PC-3 (cell line): Measurements from ENCODE around the gene OLR1. TPM values are rescaled to one million over a fixed set of nuclear protein-coding genes. Genes with fewer than 3 reads are reported as not detected.
A peak's percentile ranks its signal among the peaks of the same experiment; 100 is the strongest.

Experiments
- ATAC-seq: fragments of 200-7000 bp; cut with Tn5 transposase; 2 replicates; pipeline ENCODE4 v1.9.1; 2020; ENCODE audit warnings: mild to moderate bottlenecking, moderate library complexity
- BruUV-seq: library from RNA; stranded (reverse); fragments of 400-500 nt; replicated peaks from 2 replicates; lab custom pipeline; 2021; lab: Mats Ljungman, UMichigan
- CTCF ChIA-PET: fragments of 300-600 bp; sonication (Branson Sonifier 250); formaldehyde crosslinking; loops from one replicate; lab custom pipeline; 2022; ENCODE audit warnings: antibody characterized with exemption; lab: Charles Lee
- POLR2A ChIA-PET: fragments of 300-600 bp; sonication (Branson Sonifier 250); formaldehyde crosslinking; loops from one replicate; lab custom pipeline; 2022; ENCODE audit warnings: antibody characterized with exemption; ENCODE audit not compliant: unreplicated experiment; lab: Charles Lee
- DNase-seq: peaks from one replicate; pipeline ENCODE4 v3.0.0-alpha.2; 2015
- H2AFZ ChIP-seq: fragments of 300-600 bp; sonication (generic); 2 replicates; pipeline ENCODE4 v1.6.0; 2016; ENCODE audit warnings: antibody characterized with exemption, low read length
- H3F3A ChIP-seq: fragments of 300-600 bp; sonication (generic); one replicate; pipeline ENCODE4 v1.6.0; 2017; ENCODE audit warnings: antibody characterized with exemption, low read length, control low read depth, mild to moderate bottlenecking; ENCODE audit not compliant: unreplicated experiment
- H3K27ac ChIP-seq: fragments of 300-600 bp; sonication (generic); 2 replicates; pipeline ENCODE4 v1.5.1; 2016; ENCODE audit warnings: mild to moderate bottlenecking, low read length
- H3K27me3 ChIP-seq: fragments of 300-600 bp; sonication (generic); 2 replicates; pipeline ENCODE4 v1.6.1; 2016; ENCODE audit warnings: low read length, mixed read lengths
- H3K36me3 ChIP-seq: fragments of 300-600 bp; sonication (generic); 2 replicates; pipeline ENCODE4 v1.6.1; 2016; ENCODE audit warnings: low read depth, mixed run types, low read length, mixed read lengths
- H3K4me1 ChIP-seq: fragments of 300-600 bp; sonication (generic); 2 replicates; pipeline ENCODE4 v1.5.1; 2016; ENCODE audit warnings: low read length; ENCODE audit not compliant: insufficient read depth
- H3K4me2 ChIP-seq: fragments of 300-600 bp; sonication (generic); 2 replicates; pipeline ENCODE4 v1.6.0; 2016; ENCODE audit warnings: low read length
- H3K4me3 ChIP-seq: fragments of 300-600 bp; sonication (generic); 2 replicates; pipeline ENCODE4 v1.5.1; 2016; ENCODE audit warnings: mild to moderate bottlenecking, low read length, mixed read lengths
- H3K79me2 ChIP-seq: fragments of 300-600 bp; sonication (generic); 2 replicates; pipeline ENCODE4 v1.6.1; 2017; ENCODE audit warnings: low read length, mixed read lengths
- H3K9ac ChIP-seq: fragments of 300-600 bp; sonication (generic); 2 replicates; pipeline ENCODE4 v1.6.0; 2016; ENCODE audit warnings: mild to moderate bottlenecking, low read length
- H3K9me2 ChIP-seq: fragments of 300-600 bp; sonication (generic); replicated peaks from 2 replicates; pipeline ENCODE4 v1.6.1; 2016; ENCODE audit warnings: mixed run types, low read length, mixed read lengths
- H3K9me3 ChIP-seq: fragments of 300-600 bp; sonication (generic); 2 replicates; pipeline ENCODE4 v1.6.1; 2016; ENCODE audit warnings: low read length, mixed read lengths
- H4K20me1 ChIP-seq: fragments of 300-600 bp; sonication (generic); 2 replicates; pipeline ENCODE4 v1.6.1; 2016; ENCODE audit warnings: low read length, mixed read lengths
- EZH2 ChIP-seq: fragments of 300-600 bp; sonication (generic); IDR thresholded peaks from one replicate; pipeline ENCODE4 v1.6.1; 2017; ENCODE audit warnings: antibody characterized with exemption, mild to moderate bottlenecking, low read length; ENCODE audit not compliant: unreplicated experiment
- EZH2phosphoT487 ChIP-seq: fragments of 300-600 bp; sonication (generic); IDR thresholded peaks from 2 replicates; pipeline ENCODE4 v1.6.1; 2018; ENCODE audit warnings: mild to moderate bottlenecking, antibody characterized with exemption, low read length, borderline replicate concordance
- intact Hi-C: fragments of 100-400 bp; cut with micrococcal nuclease; formaldehyde crosslinking; loops from 2 replicates; pipeline ENCODE4 v1.9.0; 2023
- total RNA-seq: library from RNA; depleted of rRNA; stranded (reverse); fragments of >200 nt; gene quantifications from 2 replicates; pipeline ENCODE4 v1.2.3, GENCODE V29; 2014
- TF ChIP-seq, protein P1 (sequence below): fragments of 300-600 bp; sonication (generic); conservative IDR thresholded peaks from 2 replicates; pipeline ENCODE4 v1.5.1; 2017; ENCODE audit warnings: antibody characterized with exemption, low read depth, mild to moderate bottlenecking, low read length

Gene OLR1
- total RNA-seq, 1 experiment from 2014 or later = 0.80 TPM

DNA sequence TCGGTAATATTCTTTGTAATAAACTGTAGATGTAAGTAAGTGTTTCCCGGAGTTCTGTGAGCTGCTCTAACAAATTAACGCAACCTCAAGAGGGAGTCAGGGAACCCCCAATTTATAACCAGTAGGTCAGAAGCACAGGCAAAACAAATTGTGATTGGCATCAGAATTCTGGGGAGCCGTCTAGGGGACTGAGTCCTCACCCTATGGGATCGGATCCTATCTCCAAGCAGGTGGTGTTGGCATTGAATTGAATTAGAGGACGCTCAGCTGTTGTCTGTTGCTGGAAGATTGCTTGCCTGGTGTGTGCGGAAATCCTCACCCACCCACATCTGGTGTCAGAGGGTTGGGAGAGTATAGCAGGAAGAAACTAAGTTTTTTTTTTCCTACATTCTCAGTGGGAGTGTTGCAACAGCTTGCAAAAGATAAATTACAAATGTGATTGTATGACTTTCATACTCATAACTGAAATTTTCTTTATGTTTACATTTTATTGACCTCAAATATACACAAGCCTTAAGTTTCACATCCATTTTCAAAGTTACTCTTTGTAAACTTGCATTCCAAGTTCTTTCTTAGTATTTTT is 12.4 kb upstream of the OLR1 start:
- no TSS peak for BruUV-seq
- POLR2A ChIA-PET = no interaction called here
- Histone ChIP-seq H3K4me1 (peaks cover 24% of the 10 kb centered on the region), H3K9me3 (no peaks in the 10 kb centered on the region), H3K4me3 (no peak overlapping the region), H4K20me1 (no peaks in the 10 kb centered on the region), H3K4me2 (no peak overlapping the region), H3K27ac (no peak overlapping the region), H3K27me3 (no peaks in the 10 kb centered on the region), H3K79me2 (no peaks in the 10 kb centered on the region), H3K9ac (no peak overlapping the region), H3K36me3 (no peaks in the 10 kb centered on the region), H3K9me2 (no peaks in the 10 kb centered on the region), H3F3A (peaks cover 4% of the 10 kb centered on the region), H2AFZ (no peak overlapping the region)
- no peak for DNase-seq
- no peak for ATAC-seq
- TF ChIP-seq, protein P1, sequence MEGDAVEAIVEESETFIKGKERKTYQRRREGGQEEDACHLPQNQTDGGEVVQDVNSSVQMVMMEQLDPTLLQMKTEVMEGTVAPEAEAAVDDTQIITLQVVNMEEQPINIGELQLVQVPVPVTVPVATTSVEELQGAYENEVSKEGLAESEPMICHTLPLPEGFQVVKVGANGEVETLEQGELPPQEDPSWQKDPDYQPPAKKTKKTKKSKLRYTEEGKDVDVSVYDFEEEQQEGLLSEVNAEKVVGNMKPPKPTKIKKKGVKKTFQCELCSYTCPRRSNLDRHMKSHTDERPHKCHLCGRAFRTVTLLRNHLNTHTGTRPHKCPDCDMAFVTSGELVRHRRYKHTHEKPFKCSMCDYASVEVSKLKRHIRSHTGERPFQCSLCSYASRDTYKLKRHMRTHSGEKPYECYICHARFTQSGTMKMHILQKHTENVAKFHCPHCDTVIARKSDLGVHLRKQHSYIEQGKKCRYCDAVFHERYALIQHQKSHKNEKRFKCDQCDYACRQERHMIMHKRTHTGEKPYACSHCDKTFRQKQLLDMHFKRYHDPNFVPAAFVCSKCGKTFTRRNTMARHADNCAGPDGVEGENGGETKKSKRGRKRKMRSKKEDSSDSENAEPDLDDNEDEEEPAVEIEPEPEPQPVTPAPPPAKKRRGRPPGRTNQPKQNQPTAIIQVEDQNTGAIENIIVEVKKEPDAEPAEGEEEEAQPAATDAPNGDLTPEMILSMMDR = no peak
- TF ChIP-seq EZH2phosphoT487 = no peak
- no peak for TF ChIP-seq EZH2
- CTCF ChIA-PET = no interaction called here
- intact Hi-C loops = no loop called here

DNA sequence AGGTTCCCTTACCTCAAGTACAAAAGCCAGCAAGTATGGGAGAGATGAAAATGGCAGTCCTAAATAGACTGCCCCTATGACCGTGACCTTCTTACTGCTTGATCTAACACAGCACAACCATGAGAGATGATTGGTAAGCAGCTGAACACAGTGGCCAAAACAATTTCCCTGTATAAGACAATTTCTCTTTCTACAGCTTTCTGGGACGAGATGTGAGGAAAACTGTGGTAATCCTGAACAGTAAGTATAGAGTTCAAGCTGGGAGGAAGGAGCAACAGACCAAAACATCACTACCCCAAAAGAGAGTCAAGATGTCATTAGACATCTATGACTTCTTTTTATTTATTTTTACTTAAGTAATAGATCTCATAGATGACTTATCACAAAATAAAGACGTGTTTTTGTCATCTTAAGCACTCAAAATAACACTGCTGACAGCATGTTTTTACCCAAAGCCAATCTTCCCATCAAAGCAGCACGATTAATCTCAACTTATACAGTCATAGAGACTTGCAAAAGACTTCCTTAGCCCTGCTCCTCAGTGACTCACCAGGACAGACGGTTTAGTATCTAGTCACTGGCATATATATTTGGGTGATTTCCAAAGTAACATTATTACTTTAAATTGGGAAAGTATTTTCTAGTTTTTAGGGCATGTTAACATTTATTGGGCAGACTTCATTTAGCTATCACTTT is 10.6 kb upstream of the OLR1 start:
- Histone ChIP-seq H3K9me3 (no peaks in the 10 kb centered on the region), H3K9ac (no peak overlapping the region), H3K4me3 (no peak overlapping the region), H3K36me3 (no peaks in the 10 kb centered on the region), H3F3A (peaks cover 4% of the 10 kb centered on the region), H2AFZ (no peak overlapping the region), H3K27me3 (no peaks in the 10 kb centered on the region), H4K20me1 (no peaks in the 10 kb centered on the region), H3K4me1 (peaks cover 32% of the 10 kb centered on the region), H3K27ac (peak overlapping the region; percentile 16; the same call in 1 of the 2 replicates), H3K9me2 (no peaks in the 10 kb centered on the region), H3K4me2 (peak overlapping the region; percentile 37), H3K79me2 (no peaks in the 10 kb centered on the region)
- ATAC-seq = peak; percentile 76
- DNase-seq = peak; percentile 63
- BruUV-seq = no TSS peak
- TF ChIP-seq EZH2phosphoT487 = no peak
- TF ChIP-seq, protein P1 = no peak
- no peak for TF ChIP-seq EZH2
- intact Hi-C loops = loop anchor here (1.0 kb wide), 1 partner anchor 8 kb away; no protein-coding TSS in a partner anchor
- ChIA-PET CTCF (no interaction called here), POLR2A (no interaction called here)

DNA sequence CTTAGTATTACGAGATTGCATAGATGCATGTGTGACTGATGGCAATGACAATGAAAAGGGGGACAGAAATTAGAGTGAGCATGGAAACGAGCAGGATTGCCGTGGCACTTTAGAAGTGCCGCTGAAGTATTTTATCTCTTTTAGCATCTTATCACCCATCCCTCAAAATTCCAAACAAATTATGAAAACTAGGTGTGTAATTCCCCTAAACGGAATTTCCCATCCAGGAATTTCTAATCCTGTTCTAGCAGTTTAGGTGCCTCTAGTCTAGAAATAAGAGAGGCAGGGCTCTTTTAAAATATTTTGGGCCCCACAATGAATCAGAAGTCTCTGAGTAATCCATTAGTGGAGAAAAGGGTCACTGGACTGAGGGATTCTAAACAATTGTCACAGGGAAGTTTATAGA is 7.8 kb upstream of the OLR1 start:
- no peaks in the 10 kb centered on the region for H3K9me2 ChIP-seq
- H3K27me3 ChIP-seq = no peaks in the 10 kb centered on the region
- no peaks in the 10 kb centered on the region for H3K79me2 ChIP-seq
- no peaks in the 10 kb centered on the region for H3K36me3 ChIP-seq
- H3K4me3 ChIP-seq = no peak overlapping the region
- no peak for TF ChIP-seq EZH2phosphoT487
- TF ChIP-seq, protein P1 = no peak
- no peak for TF ChIP-seq EZH2
- DNase-seq (peak; percentile 76), ATAC-seq (peak; percentile 80)
- BruUV-seq = no TSS peak
- no peaks in the 10 kb centered on the region for H4K20me1 ChIP-seq
- CTCF ChIA-PET = no interaction called here
- intact Hi-C loops = no loop called here
- POLR2A ChIA-PET = interaction anchor here (0.6 kb wide), 1 partner anchor 15 kb away, joined by 3 read pairs; no protein-coding TSS in a partner anchor
- no peak overlapping the region for H3K27ac ChIP-seq
- H3K9ac ChIP-seq = no peak overlapping the region
- H3K4me2 ChIP-seq = peak overlapping the region; percentile 68
- peaks cover 4% of the 10 kb centered on the region for H3F3A ChIP-seq
- H3K9me3 ChIP-seq = no peaks in the 10 kb centered on the region
- H3K4me1 ChIP-seq = peaks cover 32% of the 10 kb centered on the region
- 0 out of 2 replicates have a peak overlapping the region, but pooled peaks have one; percentile 15 for H2AFZ ChIP-seq
